Measurements from ENCODE around the gene CNOT8.
"Not testable (repeated sequence)": the region's sequence is repeated elsewhere in the genome, so short reads cannot be mapped to it uniquely, and the experiment has no call there.

CNOT8 gene

DNA sequence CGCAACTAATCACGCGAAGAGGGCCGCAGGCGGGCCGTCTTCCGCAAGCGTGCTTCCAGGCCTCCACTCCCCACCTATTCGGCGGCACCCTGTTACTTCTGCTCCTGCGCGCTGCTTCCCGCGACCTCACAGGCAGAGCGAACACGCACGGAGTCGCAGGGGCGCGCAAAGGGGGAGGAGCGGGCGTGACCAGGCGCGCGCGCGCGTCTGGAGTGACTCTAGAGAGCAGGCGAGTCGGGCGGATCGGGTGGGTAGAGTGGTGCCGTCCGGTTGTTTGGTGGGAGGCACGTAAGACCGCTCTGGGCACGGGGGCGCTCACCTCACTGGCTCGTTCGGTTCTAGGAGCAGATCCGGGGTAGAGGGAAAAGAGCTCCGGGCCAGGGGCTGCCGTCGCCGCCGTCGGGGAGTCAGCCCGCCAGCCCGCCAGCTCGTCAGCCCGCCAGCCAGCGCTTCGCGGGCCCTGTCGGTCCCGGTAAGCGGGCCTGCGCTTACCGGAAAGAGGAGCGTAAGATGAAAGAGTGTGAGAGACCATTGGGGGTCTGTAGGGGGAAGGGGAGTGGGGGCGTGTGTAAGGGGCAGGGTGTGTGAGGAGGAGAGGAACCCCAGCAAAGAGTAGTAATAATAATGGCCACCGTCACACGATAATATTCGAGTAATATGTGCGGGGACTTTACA, at the start of gene CNOT8:
Gene CNOT8, plus strand, starts transcription at position 331 of the 675 bp plus-strand sequence. CDS start 4,652 bp downstream, outside the sequence.
- peak; percentile 97 for DNase-seq

DNA sequence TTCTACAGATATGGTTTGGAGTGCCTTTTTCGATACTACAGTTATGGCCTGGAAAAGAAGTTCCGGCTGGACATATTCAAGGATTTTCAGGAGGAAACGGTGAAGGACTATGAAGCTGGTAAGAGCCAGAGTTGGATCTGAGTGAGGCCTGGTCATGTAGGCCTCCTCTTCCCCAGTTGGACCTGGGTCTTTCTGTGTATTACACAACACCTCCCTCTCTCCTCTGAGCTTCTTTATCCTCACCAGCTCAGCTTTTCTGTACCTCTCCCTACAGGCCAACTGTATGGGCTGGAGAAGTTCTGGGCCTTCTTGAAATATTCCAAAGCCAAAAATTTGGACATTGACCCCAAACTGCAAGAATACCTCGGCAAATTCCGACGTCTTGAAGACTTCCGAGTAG, 47.2 kb upstream of the CNOT8 start:
- no peak for DNase-seq

DNA sequence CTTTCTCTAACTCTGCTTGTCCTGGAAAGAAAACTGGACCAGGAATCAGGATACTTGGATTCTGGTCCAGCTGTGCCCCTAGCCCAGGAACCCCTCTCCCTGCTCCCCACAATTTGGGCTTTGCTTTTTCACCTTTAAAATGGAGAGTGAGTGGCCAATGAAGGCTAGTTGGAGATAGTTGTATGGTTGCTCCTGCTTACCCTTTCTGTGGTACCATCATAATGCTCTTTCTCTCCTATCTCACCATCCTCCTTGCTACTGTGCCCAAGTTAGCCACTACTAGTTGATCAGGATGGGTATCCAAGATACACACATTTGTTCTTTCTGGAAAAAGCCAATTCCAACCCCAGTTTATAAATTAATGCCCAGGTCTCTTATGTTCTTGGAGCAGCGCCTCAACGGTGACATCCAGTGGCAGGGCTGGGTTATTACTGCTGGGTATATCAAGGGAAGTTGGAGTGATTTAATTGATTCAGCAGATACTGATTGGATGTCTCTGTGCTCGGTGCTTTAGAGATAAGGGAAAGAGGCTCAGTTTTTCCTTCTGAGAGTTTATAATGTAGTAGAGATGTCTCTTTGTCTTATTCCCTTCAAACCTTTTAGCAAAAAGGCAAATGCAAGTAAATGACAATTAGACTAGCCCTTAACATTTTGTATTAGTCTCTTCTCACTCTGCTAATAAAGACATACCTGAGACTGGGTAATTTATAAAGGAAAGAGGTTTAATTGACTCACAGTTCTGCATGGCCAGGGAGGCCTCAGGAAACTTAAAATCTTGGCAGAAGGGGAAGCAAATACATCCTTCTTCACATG, 46.6 kb upstream of the CNOT8 start:
- peak; percentile 69 to 73 for DNase-seq

DNA sequence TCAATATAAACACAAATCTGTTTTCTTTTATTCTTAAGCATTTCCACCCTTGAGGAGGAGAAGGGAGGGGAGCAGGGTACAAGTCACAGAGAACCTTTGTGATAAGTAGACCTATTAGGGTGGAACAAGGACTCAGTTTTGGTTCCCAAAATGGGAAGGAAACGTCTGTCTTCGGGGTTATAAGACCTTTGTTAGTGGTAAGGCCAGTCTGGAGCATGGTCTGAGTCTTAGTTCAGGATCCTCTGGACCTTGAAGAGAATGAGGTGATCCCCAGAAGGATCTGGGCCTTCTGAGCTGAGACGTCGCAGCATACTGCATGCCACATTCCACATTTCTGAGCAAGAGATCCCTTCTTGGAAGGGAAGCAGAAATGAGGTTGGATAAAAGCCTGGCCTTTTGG, 45.3 kb upstream of the CNOT8 start:
- no peak for DNase-seq

DNA sequence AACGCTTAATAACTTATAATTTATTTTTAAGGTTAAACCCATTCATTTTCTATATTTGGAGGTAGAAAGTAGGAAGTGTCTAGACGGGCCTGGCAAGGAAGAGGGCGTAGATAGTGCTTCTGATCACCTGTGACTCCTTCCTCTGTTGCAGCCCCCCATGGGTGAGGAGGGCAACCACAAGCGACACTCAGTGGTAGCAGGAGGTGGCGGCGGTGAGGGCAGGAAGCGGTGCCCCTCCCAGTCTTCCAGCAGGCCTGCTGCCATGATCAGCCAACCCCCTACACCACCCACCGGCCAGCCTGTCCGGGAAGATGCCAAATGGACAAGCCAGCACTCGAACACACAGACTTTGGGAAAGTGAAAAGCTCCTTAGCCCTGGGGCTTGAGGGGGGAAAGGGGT, 44.7 kb upstream of the CNOT8 start:
- DNase-seq, result peak; percentile 43 to 54

DNA sequence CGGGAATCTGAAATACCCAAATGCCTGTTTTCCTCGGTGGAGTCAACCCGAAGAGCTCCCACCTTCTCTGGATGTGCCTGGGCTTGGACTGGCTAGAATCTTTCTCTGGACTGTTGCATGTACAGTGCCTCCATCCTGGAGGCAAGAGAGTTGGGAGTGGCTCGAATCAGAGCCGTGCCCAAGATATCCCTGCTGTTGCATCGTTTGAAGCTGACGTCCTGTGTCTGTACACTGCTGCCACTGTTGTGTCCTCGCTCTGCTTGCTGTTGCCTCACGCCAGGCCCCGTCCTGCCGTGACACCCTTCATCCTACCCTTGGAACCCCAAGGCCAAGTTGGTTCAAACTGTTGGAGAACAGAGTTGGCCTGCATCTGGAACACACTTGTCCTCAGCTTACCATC, 43.4 kb upstream of the CNOT8 start:
- no peak for DNase-seq

DNA sequence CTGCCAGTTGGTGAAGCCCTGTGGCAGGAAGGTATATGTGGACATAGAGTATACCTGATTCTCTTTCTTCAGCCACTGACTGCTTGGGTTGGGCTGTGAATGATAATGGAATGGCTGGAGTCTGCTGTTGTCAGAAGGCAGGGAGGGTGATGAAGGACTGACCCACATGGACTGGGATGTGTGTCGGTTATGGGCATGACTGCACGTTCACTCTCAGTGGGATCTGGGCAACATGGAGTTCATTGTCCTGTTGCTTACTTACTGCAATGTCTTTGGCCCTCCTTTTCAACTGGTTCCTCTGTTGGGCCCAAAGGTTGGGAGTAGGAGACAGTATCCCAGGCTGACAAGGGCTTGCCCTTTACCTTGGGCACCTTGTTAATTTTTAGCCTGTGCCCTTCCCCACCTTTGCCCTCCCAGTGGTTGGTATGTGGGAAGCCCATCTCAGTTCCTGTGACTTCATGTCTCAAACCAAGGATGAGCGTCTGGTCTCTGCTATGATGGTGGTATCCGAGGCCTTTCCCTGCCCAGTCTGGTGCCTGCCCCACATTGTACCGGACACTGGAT, 42.7 kb upstream of the CNOT8 start:
- DNase-seq, result no peak

DNA sequence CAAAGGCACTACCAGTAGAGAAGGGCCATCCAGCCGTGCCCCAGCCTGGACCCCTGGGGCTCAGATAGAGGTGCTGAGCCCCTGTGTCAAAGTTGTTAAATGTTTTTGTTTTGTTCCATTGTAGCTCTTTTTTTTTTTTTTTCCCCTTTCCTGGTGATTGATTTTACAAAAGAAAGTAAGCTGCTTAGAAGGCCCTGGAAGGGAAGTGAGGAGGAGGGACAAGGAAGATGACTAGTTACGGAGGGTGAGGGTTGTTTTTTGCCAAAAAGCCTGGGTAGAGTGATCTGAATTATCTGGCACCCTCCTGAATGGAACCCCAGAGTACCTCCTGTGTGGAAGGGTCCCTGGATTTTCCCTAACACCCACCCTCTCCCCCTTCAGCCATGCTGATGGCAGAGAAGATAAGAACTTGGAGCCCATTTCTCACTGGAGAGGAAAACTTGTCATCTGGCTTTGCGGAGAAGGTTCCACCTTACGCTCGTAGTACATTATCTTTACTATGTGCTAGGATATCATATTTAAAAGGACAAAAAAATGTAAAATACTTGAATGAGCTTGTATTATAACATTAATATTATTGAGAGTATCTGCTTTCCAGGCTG, 41.4 kb upstream of the CNOT8 start:
- DNase-seq, result no peak

DNA sequence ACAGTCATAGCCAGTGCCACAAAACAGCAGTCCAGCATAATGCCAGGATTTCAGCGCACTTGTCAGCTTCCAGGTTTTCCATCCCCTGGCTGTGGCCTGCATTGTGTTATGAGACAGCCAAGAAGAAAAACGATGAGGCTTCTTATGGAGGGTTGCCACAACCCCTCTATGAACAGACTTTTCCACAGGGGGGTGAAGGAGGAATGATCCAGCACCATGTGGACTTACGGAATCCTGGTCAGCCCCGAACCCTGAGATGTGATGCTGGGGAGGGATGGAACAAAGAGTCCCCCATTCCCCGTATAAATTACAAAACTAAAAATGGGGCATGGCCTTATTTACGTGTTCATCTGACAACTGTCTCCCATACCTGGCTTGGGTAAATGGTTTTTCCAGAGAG, 40.6 kb upstream of the CNOT8 start:
- DNase-seq, result no peak

DNA sequence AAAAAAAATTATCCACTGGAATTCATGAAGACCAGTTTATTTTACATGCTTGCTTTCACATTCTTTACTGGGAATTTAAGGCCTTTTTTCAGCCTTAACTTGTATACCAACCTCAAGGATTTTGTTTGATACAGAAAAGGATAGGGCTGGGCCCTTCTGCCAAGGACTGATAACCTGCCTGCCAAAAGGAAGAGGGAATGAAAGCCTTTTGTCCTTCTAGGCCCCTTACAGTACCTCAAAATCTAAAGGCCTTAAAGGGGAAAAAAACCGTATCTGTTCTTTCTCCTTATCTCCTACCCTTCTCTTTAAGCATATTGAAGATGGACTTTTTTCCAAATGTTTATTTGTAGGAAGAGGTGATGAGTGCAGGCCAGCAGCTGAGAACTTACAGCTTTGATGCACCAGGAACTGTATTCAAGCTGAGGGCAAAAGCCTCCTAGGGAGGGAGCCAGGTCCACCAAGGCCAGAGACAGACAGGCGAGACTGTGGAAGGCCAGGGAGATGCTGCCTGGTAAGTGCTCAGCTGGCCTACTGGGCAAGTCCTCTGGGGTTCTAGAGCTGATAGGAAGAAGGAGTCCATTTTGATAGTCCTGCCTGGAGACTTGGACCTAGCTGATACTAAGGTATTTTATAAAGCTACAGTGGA, 39.8 kb upstream of the CNOT8 start:
- DNase-seq, result no peak

DNA sequence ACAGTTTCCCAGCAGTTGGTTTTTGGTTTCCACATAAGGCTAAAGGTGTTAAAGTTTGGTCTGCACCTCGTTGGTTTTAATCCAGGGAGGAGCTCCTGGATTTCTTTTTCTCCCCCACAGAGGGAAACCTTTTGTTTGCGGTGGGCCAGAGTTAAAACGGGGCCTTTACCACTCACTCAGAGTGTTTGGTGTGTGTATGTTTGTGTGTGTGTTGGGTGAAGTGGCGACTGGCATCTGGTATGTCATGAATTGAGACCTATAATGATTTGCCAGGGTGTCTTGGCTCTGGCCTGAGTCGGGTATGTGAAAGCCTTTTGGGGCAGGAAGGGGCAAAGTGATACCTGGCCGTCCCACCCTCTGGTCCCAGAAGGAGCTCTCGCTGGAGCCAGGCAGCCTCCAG, 38.9 kb upstream of the CNOT8 start:
- DNase-seq, result no peak

DNA sequence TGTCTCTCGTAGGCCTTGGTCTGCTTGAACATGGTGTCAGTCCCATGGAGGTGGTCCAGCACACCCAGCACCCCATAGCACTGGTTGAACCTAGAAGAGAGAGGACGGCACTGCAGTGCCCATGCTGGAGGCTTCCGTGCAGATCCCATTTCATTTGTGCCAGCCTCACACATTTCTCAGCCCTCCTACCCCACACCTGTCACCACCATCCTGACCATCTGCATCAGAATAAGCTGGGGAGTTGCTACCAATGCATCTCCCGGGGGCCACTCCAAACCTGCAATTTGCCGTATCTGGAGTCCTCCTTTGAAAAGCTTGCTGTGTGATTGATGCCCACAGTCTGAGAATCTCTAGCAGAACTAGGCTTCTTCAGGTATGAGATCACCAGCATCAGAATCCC, 38.0 kb upstream of the CNOT8 start:
- no peak for DNase-seq

DNA sequence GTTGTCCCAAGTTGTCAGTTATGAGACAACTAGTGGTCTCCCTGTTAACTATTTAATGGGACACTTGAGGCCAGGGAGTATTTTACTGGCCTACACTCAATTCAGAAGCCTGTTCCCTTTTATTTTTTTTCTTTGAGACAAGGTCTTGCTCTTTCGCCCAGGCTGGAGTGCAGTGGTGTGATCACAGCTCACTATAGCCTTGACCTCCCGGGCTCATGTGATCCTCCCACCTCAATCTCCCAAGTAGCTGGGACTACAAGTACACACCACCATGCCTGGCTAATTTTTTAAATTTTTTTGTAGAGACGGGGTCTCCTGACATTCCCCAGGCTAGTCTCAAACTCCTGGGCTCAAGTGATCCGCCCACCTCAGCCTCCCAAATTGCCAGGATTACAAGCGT, 35.5 kb upstream of the CNOT8 start:
- DNase-seq, result not testable (repeated sequence)

DNA sequence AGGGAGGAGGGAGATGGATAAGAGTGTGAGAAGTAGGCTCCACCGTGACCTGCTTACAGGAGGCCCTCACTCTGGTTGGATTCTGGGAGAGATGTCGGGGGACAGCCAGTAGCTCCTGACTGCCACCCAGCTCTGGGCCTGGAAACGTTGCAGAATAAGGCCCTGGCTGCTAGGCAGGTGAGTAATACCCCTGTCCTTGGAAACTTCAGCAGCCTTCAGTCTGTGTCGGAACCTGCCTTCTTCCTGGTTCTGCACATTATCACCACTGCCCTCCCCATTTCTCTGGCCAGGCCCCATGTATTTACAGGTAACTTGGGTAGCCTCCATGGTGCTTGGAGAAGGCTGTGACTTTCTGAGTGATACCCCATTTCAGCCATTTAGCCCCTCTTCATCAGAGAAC, 34.8 kb upstream of the CNOT8 start:
- no peak for DNase-seq

DNA sequence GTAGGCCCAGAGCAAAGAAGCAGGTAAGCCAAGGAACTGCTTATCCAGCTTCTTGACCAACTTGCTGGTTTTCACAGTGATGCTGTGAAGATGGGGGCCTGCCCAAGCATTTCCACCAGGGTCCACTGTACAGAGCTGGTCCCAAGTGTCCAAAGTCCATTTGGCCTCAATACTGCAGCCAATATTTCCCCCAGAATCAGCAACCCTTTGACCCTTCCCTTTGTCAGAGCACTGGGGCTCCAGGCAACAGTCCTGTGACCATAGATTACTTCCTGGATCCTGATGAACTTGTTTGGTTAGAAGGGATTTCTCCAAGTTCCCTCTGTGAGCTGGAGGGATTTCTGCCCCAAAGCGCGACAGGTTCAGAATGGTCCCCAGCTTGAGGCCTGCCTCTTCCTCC, 34.4 kb upstream of the CNOT8 start:
- DNase-seq, result no peak

DNA sequence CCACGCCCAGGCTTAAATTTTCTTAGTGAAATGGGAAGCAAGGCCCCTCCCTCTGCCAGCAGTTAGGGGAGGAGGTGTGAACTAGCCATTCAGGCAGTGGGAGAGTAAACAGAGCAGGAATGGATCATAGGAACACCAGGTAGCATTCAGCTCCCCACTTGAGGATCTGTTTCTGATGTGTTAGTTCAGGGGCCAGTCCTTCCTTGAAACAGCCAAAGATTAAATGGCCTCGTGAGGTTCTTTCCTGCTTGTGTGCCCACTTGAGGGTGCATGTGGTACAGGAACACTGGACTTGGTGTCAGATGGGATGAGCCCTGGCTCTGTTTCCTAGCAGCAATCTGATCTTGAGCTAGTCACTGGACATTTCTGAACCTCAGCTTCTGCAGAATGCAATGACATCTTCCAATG, 29.2 kb upstream of the CNOT8 start:
- no peak for DNase-seq

DNA sequence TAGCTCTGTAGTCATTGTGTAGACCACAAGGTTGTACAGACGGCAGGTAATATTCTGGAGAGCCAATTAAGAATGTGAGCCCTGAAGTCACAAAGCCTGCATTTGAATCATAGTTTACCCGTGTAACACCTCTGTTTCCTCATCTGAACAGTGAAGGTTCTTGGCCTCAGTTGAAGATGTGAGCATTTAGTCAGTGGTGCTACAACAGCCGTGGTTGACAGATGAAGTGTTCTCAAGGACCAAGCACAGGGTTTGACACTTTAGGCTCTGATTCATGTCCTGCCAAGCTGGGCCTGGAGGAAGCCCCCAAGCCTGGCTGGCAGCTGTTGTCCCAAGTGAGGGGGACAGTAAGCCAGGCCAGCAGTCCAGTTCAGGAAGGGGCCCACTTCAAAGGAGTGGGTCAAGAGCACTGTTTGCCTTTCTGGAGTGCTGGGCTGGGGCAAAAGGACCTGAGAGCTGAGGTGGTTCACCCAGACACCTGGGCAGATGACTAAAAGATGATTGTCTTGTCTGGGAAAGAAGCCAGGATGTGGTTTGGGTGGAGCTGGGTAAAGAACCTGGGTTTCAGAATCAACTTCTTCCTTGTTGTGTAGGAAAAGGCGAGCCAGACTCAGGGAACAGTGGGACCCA, 28.7 kb upstream of the CNOT8 start:
- peak in 1 of 2 donors; percentile 39 for DNase-seq

DNA sequence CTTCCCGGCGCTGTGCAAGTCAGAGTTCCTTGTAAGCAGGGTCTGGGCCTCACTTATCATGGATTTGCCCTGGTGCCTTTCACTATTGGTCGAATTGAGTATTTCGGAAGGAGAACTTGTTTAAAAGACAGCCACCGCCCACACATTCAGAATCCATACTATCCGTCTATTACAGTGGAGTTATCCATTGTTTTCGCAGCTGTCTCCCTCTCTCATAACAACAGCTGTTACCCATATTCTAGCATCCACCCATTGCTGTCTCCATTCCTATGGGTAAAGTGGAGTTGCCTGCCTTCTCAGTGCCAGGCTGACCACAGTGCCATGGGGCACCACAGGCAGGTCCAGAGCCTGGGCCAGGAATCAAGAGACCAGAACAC, 28.2 kb upstream of the CNOT8 start:
- no peak for DNase-seq

DNA sequence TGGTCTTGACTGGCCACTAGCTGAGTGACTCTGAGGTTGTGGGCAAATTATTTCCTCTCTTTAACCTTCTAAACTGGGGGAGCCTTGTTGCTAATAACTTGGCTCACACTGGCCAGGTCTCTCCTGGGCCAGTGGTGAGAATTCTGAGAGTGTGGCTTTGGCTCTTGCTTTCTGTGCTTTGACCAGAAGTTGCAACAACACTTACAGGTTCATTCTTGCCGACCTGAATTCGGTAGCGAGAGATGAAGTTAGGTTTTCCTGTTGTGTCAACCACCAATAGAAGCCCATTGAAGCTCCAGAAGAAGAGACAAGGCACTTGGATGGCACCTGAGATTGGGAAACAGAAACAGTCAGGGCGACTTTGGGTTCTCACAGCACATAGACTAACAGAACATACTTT, 27.8 kb upstream of the CNOT8 start:
- no peak for DNase-seq

DNA sequence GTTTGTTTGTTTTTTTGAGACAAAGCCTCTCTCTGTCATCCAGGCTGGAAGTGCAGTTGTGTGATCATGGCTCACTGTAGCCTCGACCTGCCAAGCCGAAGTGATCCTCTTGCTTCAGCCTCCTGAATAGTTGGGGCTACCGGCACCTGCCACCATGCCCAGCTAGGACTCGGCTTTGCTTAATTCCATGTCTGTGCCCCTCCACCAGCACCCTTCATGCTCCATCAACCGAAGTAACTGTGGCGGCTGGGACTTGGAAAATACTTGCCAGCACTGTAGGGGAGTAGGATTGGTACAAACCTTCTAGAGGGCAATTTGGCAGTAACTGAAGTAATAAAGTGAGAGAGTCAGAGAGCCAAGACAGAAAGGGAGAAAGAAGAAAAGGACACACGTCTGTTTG, 27.0 kb upstream of the CNOT8 start:
- no peak for DNase-seq

DNA sequence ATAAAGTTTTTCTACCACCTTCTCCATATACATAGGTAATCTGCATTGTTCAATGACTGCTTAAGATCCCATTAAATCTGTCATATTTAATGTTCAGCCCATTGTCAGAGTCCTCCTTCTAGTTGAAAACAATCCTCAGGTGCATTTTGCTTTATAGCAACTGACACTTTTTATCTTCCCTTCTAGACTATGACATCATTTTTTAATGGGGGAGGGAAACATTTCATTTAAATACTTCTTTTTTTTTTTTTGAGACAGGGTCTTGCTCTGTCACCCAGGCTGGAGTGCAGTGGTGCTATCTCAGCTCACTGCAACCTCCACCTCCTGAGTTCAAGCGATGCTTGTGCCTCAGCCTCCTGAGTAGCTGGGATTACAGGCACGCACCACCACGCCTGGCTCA, 25.6 kb upstream of the CNOT8 start:
- DNase-seq, result not testable (repeated sequence)

DNA sequence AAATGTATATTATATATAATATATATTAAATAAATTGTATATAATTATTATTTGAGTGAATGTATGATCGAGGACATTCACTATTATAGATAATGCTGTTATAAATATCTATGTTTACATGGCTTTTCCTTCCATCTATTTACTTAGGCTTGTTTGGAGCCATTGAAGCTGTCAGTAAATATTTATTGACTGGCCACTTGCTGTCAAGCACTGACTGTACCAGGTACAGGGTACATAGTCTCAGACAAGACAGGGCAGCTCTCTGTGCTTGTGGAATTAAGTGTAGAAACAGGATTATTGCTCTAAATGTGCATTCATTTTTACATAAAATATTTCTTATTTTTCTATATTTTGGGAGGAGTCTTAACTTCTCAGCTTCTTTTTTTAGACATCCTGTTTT, 24.4 kb upstream of the CNOT8 start:
- DNase-seq, result no peak

DNA sequence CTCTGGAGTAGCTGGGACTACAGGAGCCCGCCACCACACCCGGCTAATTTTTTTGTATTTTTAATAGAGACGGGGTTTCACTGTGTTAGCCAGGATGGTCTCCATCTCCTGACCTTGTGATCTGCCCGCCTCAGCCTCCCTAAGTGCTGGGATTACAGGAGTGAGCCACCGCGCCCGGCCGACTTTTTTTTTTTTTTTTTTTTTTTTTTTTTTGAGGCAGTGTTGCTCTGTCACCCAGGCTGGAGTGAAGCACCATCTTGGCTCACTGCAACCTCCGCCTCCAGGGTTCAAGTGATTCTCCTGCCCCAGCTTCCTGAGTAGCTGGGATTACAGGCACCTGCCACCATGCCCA, 22.8 kb upstream of the CNOT8 start:
- DNase-seq, result not testable (repeated sequence)

All from CD4-positive, alpha-beta T cell treated with Interleukin-4 for 1 hour (primary cell).